ENCODE results near the gene INPP5D. TPM values are rescaled to one million over a fixed set of nuclear protein-coding genes. Genes with fewer than 3 reads are reported as not detected.
A peak's percentile ranks its signal among the peaks of the same experiment; 100 is the strongest.
"Not testable (repeated sequence)": the region's sequence is repeated elsewhere in the genome, so short reads cannot be mapped to it uniquely, and the experiment has no call there.

Gene INPP5D
- total and polyA plus RNA-seq, 7 experiments from 2014 or later = 41.0 to 232 (median 122) TPM

- H3K36me3 ChIP-seq (ENCODE audit: control insufficient read depth in 2 of 3, insufficient read depth in 3 of 3, low read length in 3 of 3) = peaks cover 28 to 95% (median 34%) of the 10 kb centered on the region in 3 experiments
- Mint-ChIP-seq H3K27ac (peak overlapping the region in 2 of 9 donors; percentile 21 to 74), H3K4me3 (no peak overlapping the region), H3K36me3 (peaks cover 33 to 78% (median 46%) of the 10 kb centered on the region in 5 donors), H3K4me1 (peaks cover 0 to 10% (median 0%) of the 10 kb centered on the region in 7 donors), H3K9me3 (peaks cover 0 to 2% (median 0%) of the 10 kb centered on the region in 11 donors), H3K27me3 (no peaks in the 10 kb centered on the region)
- no peak overlapping the region for H3K4me3 ChIP-seq (ENCODE audit: low read length)
- CTCF ChIA-PET = interaction anchor here (1.0 to 1.2 kb wide), 2 partner anchors 11 to 66 kb away, joined by 3 to 4 read pairs; no protein-coding TSS in a partner anchor
- intact Hi-C loops (cut with micrococcal nuclease) = loop anchor here (5.0 kb wide), 1 partner anchor 68 kb away; the partner anchor contains the start of gene ATG16L1 (in 2 of the 2)
- ATAC-seq (no peak), DNase-seq (no peak)
- H3K27ac ChIP-seq (ENCODE audit: low read depth, low read length) = no peak overlapping the region
- no peaks in the 10 kb centered on the region for H3K4me1 ChIP-seq (ENCODE audit: control insufficient read depth in 2 of 2, insufficient read depth in 2 of 2, low read length in 2 of 2)
- H3K9me3 ChIP-seq (ENCODE audit: control insufficient read depth in 2 of 3, low read length in 3 of 3) = no peaks in the 10 kb centered on the region
- POLR2A ChIA-PET = no interaction called here
- no peaks in the 10 kb centered on the region for H3K27me3 ChIP-seq (ENCODE audit: control insufficient read depth in 2 of 2, insufficient read depth in 2 of 2, low read length in 2 of 2)
These were observed 124.5 kb downstream of the INPP5D start for GRCh38 chr2:233184669-233185068.

- Mint-ChIP-seq H3K27ac (peak overlapping the region in 4 of 9 donors; percentile 27 to 69 (median 50)), H3K27me3 (no peaks in the 10 kb centered on the region), H3K9me3 (peaks cover 0 to under 1% (median 0%) of the 10 kb centered on the region in 11 donors), H3K36me3 (peaks cover 39 to 78% (median 45%) of the 10 kb centered on the region in 5 donors), H3K4me1 (peaks cover 0 to 7% (median 0%) of the 10 kb centered on the region in 7 donors), H3K4me3 (no peak overlapping the region)
- Histone ChIP-seq H3K4me3 (ENCODE audit: low read length) (no peak overlapping the region), H3K36me3 (ENCODE audit: control insufficient read depth in 2 of 3, insufficient read depth in 3 of 3, low read length in 3 of 3) (peaks cover 28 to 95% (median 34%) of the 10 kb centered on the region in 3 experiments), H3K4me1 (ENCODE audit: control insufficient read depth in 2 of 2, insufficient read depth in 2 of 2, low read length in 2 of 2) (no peaks in the 10 kb centered on the region), H3K9me3 (ENCODE audit: control insufficient read depth in 2 of 3, low read length in 3 of 3) (no peaks in the 10 kb centered on the region), H3K27ac (ENCODE audit: low read depth, low read length) (no peak overlapping the region), H3K27me3 (ENCODE audit: control insufficient read depth in 2 of 2, insufficient read depth in 2 of 2, low read length in 2 of 2) (no peaks in the 10 kb centered on the region)
- intact Hi-C loops (cut with micrococcal nuclease) = loop anchor here in 1 of 2 donors (5.0 kb wide), 1 partner anchor 67 kb away; the partner anchor contains the start of gene ATG16L1
- DNase-seq (no peak), ATAC-seq (no peak)
- POLR2A ChIA-PET = no interaction called here
- CTCF ChIA-PET = no interaction called here
These were observed 125.2 kb downstream of the INPP5D start for GRCh38 chr2:233185330-233185729.

- Histone ChIP-seq H3K27me3 (ENCODE audit: control insufficient read depth in 2 of 2, insufficient read depth in 2 of 2, low read length in 2 of 2) (no peaks in the 10 kb centered on the region), H3K27ac (ENCODE audit: low read depth, low read length) (no peak overlapping the region), H3K36me3 (ENCODE audit: control insufficient read depth in 2 of 3, insufficient read depth in 3 of 3, low read length in 3 of 3) (peaks cover 28 to 98% (median 34%) of the 10 kb centered on the region in 3 experiments), H3K4me3 (ENCODE audit: low read length) (no peak overlapping the region), H3K9me3 (ENCODE audit: control insufficient read depth in 2 of 3, low read length in 3 of 3) (no peaks in the 10 kb centered on the region), H3K4me1 (ENCODE audit: control insufficient read depth in 2 of 2, insufficient read depth in 2 of 2, low read length in 2 of 2) (no peaks in the 10 kb centered on the region)
- H3K4me1 Mint-ChIP-seq = peaks cover 0 to 8% (median 0%) of the 10 kb centered on the region in 7 donors
- H3K9me3 Mint-ChIP-seq = peaks cover 0 to 2% (median 0%) of the 10 kb centered on the region in 11 donors
- H3K36me3 Mint-ChIP-seq = peaks cover 41 to 80% (median 46%) of the 10 kb centered on the region in 5 donors
- ATAC-seq (peak; percentile 51), DNase-seq (no peak)
- no peak overlapping the region for H3K4me3 Mint-ChIP-seq
- no peaks in the 10 kb centered on the region for H3K27me3 Mint-ChIP-seq
- ChIA-PET POLR2A (no interaction called here), CTCF (no interaction called here)
- peak overlapping the region in 6 of 9 donors; percentile 8 to 69 (median 50) for H3K27ac Mint-ChIP-seq
- intact Hi-C loops (cut with micrococcal nuclease) = loop anchor here in 1 of 2 donors (5.0 kb wide), 1 partner anchor 66 kb away; the partner anchor contains the start of gene ATG16L1
These were observed 125.8 kb downstream of the INPP5D start for GRCh38 chr2:233185963-233186362.

- ATAC-seq (no peak), DNase-seq (no peak)
- Mint-ChIP-seq H3K4me1 (peaks cover 0 to 8% (median 0%) of the 10 kb centered on the region in 7 donors), H3K4me3 (no peak overlapping the region), H3K36me3 (peaks cover 39 to 81% (median 46%) of the 10 kb centered on the region in 5 donors), H3K9me3 (peaks cover 0 to 2% (median 0%) of the 10 kb centered on the region in 11 donors), H3K27me3 (no peaks in the 10 kb centered on the region), H3K27ac (peak overlapping the region in 5 of 9 donors; percentile 1 to 89 (median 41))
- no peaks in the 10 kb centered on the region for H3K9me3 ChIP-seq (ENCODE audit: control insufficient read depth in 2 of 3, low read length in 3 of 3)
- intact Hi-C loops (cut with micrococcal nuclease) = loop anchor here in 1 of 2 donors (5.0 kb wide), 1 partner anchor 65 kb away; the partner anchor contains the start of gene ATG16L1
- H3K4me3 ChIP-seq (ENCODE audit: low read length) = no peak overlapping the region
- H3K27ac ChIP-seq (ENCODE audit: low read depth, low read length) = no peak overlapping the region
- no peaks in the 10 kb centered on the region for H3K27me3 ChIP-seq (ENCODE audit: control insufficient read depth in 2 of 2, insufficient read depth in 2 of 2, low read length in 2 of 2)
- ChIA-PET POLR2A (interaction anchor here (0.6 kb wide), 1 partner anchor 365 kb away, joined by 3 read pairs; no protein-coding TSS in a partner anchor), CTCF (no interaction called here)
- no peaks in the 10 kb centered on the region for H3K4me1 ChIP-seq (ENCODE audit: control insufficient read depth in 2 of 2, insufficient read depth in 2 of 2, low read length in 2 of 2)
- peaks cover 28 to 98% (median 36%) of the 10 kb centered on the region in 3 experiments for H3K36me3 ChIP-seq (ENCODE audit: control insufficient read depth in 2 of 3, insufficient read depth in 3 of 3, low read length in 3 of 3)
These were observed 126.7 kb downstream of the INPP5D start for GRCh38 chr2:233186851-233187250.

GRCh38 chr2:233189025-233189424 is 128.9 kb downstream of the INPP5D start:
- no peaks in the 10 kb centered on the region for H3K9me3 ChIP-seq (ENCODE audit: control insufficient read depth in 2 of 3, low read length in 3 of 3)
- ATAC-seq (no peak), DNase-seq (no peak)
- H3K4me1 ChIP-seq (ENCODE audit: control insufficient read depth in 2 of 2, insufficient read depth in 2 of 2, low read length in 2 of 2) = no peaks in the 10 kb centered on the region
- H3K4me3 Mint-ChIP-seq = no peak overlapping the region
- no peak overlapping the region for H3K27ac ChIP-seq (ENCODE audit: low read depth, low read length)
- H3K4me1 Mint-ChIP-seq = peaks cover 0 to 8% (median 0%) of the 10 kb centered on the region in 7 donors
- POLR2A ChIA-PET = interaction anchor here (0.5 kb wide), 1 partner anchor 135 kb away, joined by 3 read pairs; no protein-coding TSS in a partner anchor
- peaks cover 0 to 2% (median 0%) of the 10 kb centered on the region in 11 donors for H3K9me3 Mint-ChIP-seq
- H3K27me3 ChIP-seq (ENCODE audit: control insufficient read depth in 2 of 2, insufficient read depth in 2 of 2, low read length in 2 of 2) = no peaks in the 10 kb centered on the region
- intact Hi-C loops (cut with micrococcal nuclease) = loop anchor here in 1 of 2 donors (5.0 kb wide), 1 partner anchor 63 kb away; the partner anchor contains the start of gene ATG16L1
- H3K36me3 ChIP-seq (ENCODE audit: control insufficient read depth in 2 of 3, insufficient read depth in 3 of 3, low read length in 3 of 3) = peaks cover 18 to 97% (median 40%) of the 10 kb centered on the region in 3 experiments
- H3K36me3 Mint-ChIP-seq = peaks cover 32 to 84% (median 55%) of the 10 kb centered on the region in 5 donors
- no peaks in the 10 kb centered on the region for H3K27me3 Mint-ChIP-seq
- CTCF ChIA-PET = no interaction called here
- H3K4me3 ChIP-seq (ENCODE audit: low read length) = no peak overlapping the region
- peak overlapping the region in 1 of 9 donors; percentile 5 for H3K27ac Mint-ChIP-seq

GRCh38 chr2:233191016-233191415 is 130.9 kb downstream of the INPP5D start:
- H3K4me3 Mint-ChIP-seq; H3K27ac ChIP-seq (ENCODE audit: low read depth, low read length); H3K9me3 Mint-ChIP-seq; H3K4me3 ChIP-seq (ENCODE audit: low read length); CTCF ChIA-PET; H3K9me3 ChIP-seq (ENCODE audit: control insufficient read depth in 2 of 3, low read length in 3 of 3); POLR2A ChIA-PET; H3K4me1 Mint-ChIP-seq; DNase-seq; H3K27me3 ChIP-seq (ENCODE audit: control insufficient read depth in 2 of 2, insufficient read depth in 2 of 2, low read length in 2 of 2); H3K27me3 Mint-ChIP-seq; H3K4me1 ChIP-seq (ENCODE audit: control insufficient read depth in 2 of 2, insufficient read depth in 2 of 2, low read length in 2 of 2): not testable (repeated sequence)
- ATAC-seq = peak; percentile 57
- Mint-ChIP-seq H3K27ac (peak overlapping the region in 6 of 9 donors; percentile 0 to 71 (median 54)), H3K36me3 (peaks cover 21 to 73% (median 51%) of the 10 kb centered on the region in 5 donors)
- intact Hi-C loops (cut with micrococcal nuclease) = loop anchor here in 1 of 2 donors (5.0 kb wide), 1 partner anchor 36 kb away; no protein-coding TSS in a partner anchor
- H3K36me3 ChIP-seq (ENCODE audit: control insufficient read depth in 2 of 3, insufficient read depth in 3 of 3, low read length in 3 of 3) = peaks cover 13 to 97% (median 23%) of the 10 kb centered on the region in 3 experiments

All from naive thymus-derived CD4-positive, alpha-beta T cell (primary cell).